Stomach smooth muscle (tissue), 2 donors: Measurements from ENCODE around the gene USP6.
"Not testable (repeated sequence)": the region's sequence is repeated elsewhere in the genome, so short reads cannot be mapped to it uniquely, and the experiment has no call there.

Source experiments
- H3K27ac ChIP-seq: one replicate; pipeline ENCODE4 v1.7.0; 2013; ENCODE audit warnings: mild to moderate bottlenecking, low read length, inconsistent platforms
- H3K27me3 ChIP-seq, 2 donors: one replicate each; pipeline ENCODE4 v1.7.0; 2013; ENCODE audit warnings: low read length in 2 of 2; ENCODE audit not compliant: insufficient read depth in 2 of 2, control insufficient read depth in 1 of 2
- H3K36me3 ChIP-seq, 2 donors: one replicate each; pipeline ENCODE4 v1.7.0; 2013; ENCODE audit warnings: low read length in 2 of 2; ENCODE audit not compliant: control insufficient read depth in 2 of 2, insufficient read depth in 2 of 2
- H3K4me1 ChIP-seq: one replicate; pipeline ENCODE4 v1.7.0; 2013; ENCODE audit warnings: low read length; ENCODE audit not compliant: control insufficient read depth, insufficient read depth
- H3K4me3 ChIP-seq, 2 donors: one replicate each; pipeline ENCODE4 v1.7.0; 2013; ENCODE audit warnings: low read length in 2 of 2
- H3K9ac ChIP-seq, 2 donors: one replicate each; pipeline ENCODE4 v1.7.0; 2013; ENCODE audit warnings: low read length in 2 of 2, mild to moderate bottlenecking in 1 of 2
- H3K9me3 ChIP-seq, 2 donors: one replicate each; pipeline ENCODE4 v1.7.0; 2013; ENCODE audit warnings: low read length in 2 of 2; ENCODE audit not compliant: control insufficient read depth in 2 of 2
- donor health status: healthy.
- donor health status: Pancreatic carcinoma.

Gene USP6

GRCh38 chr17:5203178-5203907, 87.5 kb downstream of the USP6 start:
- H3K27ac ChIP-seq = no peak overlapping the region
- no peaks in the 10 kb centered on the region for H3K27me3 ChIP-seq
- no peaks in the 10 kb centered on the region for H3K36me3 ChIP-seq
- H3K4me1 ChIP-seq = no peaks in the 10 kb centered on the region
- no peak overlapping the region for H3K9ac ChIP-seq
- H3K4me3 ChIP-seq = no peak overlapping the region
- no peaks in the 10 kb centered on the region for H3K9me3 ChIP-seq

GRCh38 chr17:5203908-5204294, 88.1 kb downstream of the USP6 start:
- Histone ChIP-seq H3K4me3 (no peak overlapping the region), H3K9me3 (no peaks in the 10 kb centered on the region), H3K36me3 (no peaks in the 10 kb centered on the region), H3K4me1 (no peaks in the 10 kb centered on the region), H3K9ac (no peak overlapping the region), H3K27ac (no peak overlapping the region), H3K27me3 (no peaks in the 10 kb centered on the region)

GRCh38 chr17:5209396-5209795, 93.6 kb downstream of the USP6 start:
- peaks cover 8 to 9% of the 10 kb centered on the region in 2 donors for H3K36me3 ChIP-seq
- H3K4me3 ChIP-seq = no peak overlapping the region
- no peaks in the 10 kb centered on the region for H3K9me3 ChIP-seq
- H3K27ac ChIP-seq = no peak overlapping the region
- no peaks in the 10 kb centered on the region for H3K27me3 ChIP-seq
- H3K4me1 ChIP-seq = no peaks in the 10 kb centered on the region
- H3K9ac ChIP-seq = no peak overlapping the region

- no peaks in the 10 kb centered on the region for H3K27me3 ChIP-seq
- H3K9me3 ChIP-seq = no peaks in the 10 kb centered on the region
- H3K27ac ChIP-seq = no peak overlapping the region
- no peak overlapping the region for H3K4me3 ChIP-seq
- H3K4me1 ChIP-seq = no peaks in the 10 kb centered on the region
- H3K9ac ChIP-seq = no peak overlapping the region
- H3K36me3 ChIP-seq = peaks cover 8 to 13% of the 10 kb centered on the region in 2 donors
These were observed 94.3 kb downstream of the USP6 start for GRCh38 chr17:5210091-5210490.

- no peaks in the 10 kb centered on the region for H3K9me3 ChIP-seq
- no peaks in the 10 kb centered on the region for H3K27me3 ChIP-seq
- no peak overlapping the region for H3K27ac ChIP-seq
- no peak overlapping the region for H3K9ac ChIP-seq
- no peak overlapping the region for H3K4me3 ChIP-seq
- peaks cover 12 to 15% of the 10 kb centered on the region in 2 donors for H3K36me3 ChIP-seq
- H3K4me1 ChIP-seq = no peaks in the 10 kb centered on the region
These were observed 94.9 kb downstream of the USP6 start for GRCh38 chr17:5210614-5211252.

GRCh38 chr17:5211458-5211857, 95.6 kb downstream of the USP6 start:
- Histone ChIP-seq H3K27ac (no peak overlapping the region), H3K4me3 (no peak overlapping the region), H3K36me3 (peaks cover 14 to 17% of the 10 kb centered on the region in 2 donors), H3K4me1 (no peaks in the 10 kb centered on the region), H3K9ac (no peak overlapping the region), H3K9me3 (no peaks in the 10 kb centered on the region), H3K27me3 (no peaks in the 10 kb centered on the region)

GRCh38 chr17:5217562-5217961, 101.7 kb downstream of the USP6 start:
- not testable (repeated sequence) for H3K9ac ChIP-seq
- peaks cover 10 to 18% of the 10 kb centered on the region in 2 donors for H3K36me3 ChIP-seq

GRCh38 chr17:5219536-5219935, 103.7 kb downstream of the USP6 start:
- Histone ChIP-seq H3K9ac (no peak overlapping the region), H3K27ac (no peak overlapping the region), H3K9me3 (no peaks in the 10 kb centered on the region), H3K4me3 (no peak overlapping the region), H3K36me3 (peaks cover 17 to 18% of the 10 kb centered on the region in 2 donors), H3K27me3 (no peaks in the 10 kb centered on the region), H3K4me1 (no peaks in the 10 kb centered on the region)

More at GRCh38 chr17:5217562-5217961, 101.7 kb downstream of the USP6 start:
- H3K4me3 ChIP-seq, H3K4me1 ChIP-seq, H3K9me3 ChIP-seq, H3K27ac ChIP-seq, H3K27me3 ChIP-seq: not testable (repeated sequence)

- Histone ChIP-seq H3K36me3 (peaks cover 15 to 17% of the 10 kb centered on the region in 2 donors), H3K27me3 (no peaks in the 10 kb centered on the region), H3K9ac (no peak overlapping the region), H3K4me1 (no peaks in the 10 kb centered on the region), H3K9me3 (no peaks in the 10 kb centered on the region), H3K27ac (no peak overlapping the region), H3K4me3 (no peak overlapping the region)
These were observed 104.2 kb downstream of the USP6 start for GRCh38 chr17:5220074-5220473.

- not testable (repeated sequence) for H3K9ac ChIP-seq, H3K4me3 ChIP-seq, H3K4me1 ChIP-seq, H3K27me3 ChIP-seq, H3K27ac ChIP-seq, H3K9me3 ChIP-seq
- peaks cover 10 to 13% of the 10 kb centered on the region in 2 donors for H3K36me3 ChIP-seq
These were observed 106.1 kb downstream of the USP6 start for GRCh38 chr17:5221912-5222311.
